ENCODE data around the gene MIER3. TPM values are rescaled to one million over a fixed set of nuclear protein-coding genes. Genes with fewer than 3 reads are reported as not detected.

The MIER3 gene
- total RNA-seq, 1 donor from 2014 or later = 41.3 TPM

DNA sequence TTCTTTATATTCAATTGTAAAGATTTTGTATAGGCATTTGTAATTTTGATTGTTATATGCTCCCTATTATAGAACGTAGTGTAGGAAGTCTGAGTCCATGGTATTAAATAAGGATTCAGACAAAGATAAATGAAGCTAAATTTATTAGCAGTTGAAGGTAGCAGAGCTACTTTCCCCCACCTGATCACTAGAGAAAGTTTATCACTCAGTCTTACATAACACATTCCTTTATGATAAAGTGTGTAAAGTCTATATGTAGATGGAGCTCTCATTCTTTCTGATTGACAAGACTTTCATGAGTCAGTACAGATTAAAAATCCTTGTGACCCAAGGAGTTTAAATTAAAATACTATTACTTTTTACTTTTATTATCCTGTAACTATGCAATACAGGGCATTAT lies 2.3 kb upstream of the MIER3 start:
- H3K4me1 Mint-ChIP-seq (ENCODE audit: low read depth, unreplicated experiment) = peaks cover 2% of the 10 kb centered on the region
- no peak overlapping the region for H3K4me3 Mint-ChIP-seq (ENCODE audit: unreplicated experiment)
- H3K36me3 Mint-ChIP-seq (ENCODE audit: unreplicated experiment) = no peaks in the 10 kb centered on the region
- H3K27me3 Mint-ChIP-seq (ENCODE audit: unreplicated experiment) = no peaks in the 10 kb centered on the region
- H3K27ac Mint-ChIP-seq (ENCODE audit: unreplicated experiment) = no peak overlapping the region
- TF ChIP-seq, protein P1, sequence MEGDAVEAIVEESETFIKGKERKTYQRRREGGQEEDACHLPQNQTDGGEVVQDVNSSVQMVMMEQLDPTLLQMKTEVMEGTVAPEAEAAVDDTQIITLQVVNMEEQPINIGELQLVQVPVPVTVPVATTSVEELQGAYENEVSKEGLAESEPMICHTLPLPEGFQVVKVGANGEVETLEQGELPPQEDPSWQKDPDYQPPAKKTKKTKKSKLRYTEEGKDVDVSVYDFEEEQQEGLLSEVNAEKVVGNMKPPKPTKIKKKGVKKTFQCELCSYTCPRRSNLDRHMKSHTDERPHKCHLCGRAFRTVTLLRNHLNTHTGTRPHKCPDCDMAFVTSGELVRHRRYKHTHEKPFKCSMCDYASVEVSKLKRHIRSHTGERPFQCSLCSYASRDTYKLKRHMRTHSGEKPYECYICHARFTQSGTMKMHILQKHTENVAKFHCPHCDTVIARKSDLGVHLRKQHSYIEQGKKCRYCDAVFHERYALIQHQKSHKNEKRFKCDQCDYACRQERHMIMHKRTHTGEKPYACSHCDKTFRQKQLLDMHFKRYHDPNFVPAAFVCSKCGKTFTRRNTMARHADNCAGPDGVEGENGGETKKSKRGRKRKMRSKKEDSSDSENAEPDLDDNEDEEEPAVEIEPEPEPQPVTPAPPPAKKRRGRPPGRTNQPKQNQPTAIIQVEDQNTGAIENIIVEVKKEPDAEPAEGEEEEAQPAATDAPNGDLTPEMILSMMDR (IDR thresholded peaks at IDR 0.05; ENCODE audit: partially characterized antibody, unreplicated experiment) = no peak
- H3K9me3 Mint-ChIP-seq (ENCODE audit: unreplicated experiment) = peaks cover 8% of the 10 kb centered on the region
- no peak for DNase-seq

DNA sequence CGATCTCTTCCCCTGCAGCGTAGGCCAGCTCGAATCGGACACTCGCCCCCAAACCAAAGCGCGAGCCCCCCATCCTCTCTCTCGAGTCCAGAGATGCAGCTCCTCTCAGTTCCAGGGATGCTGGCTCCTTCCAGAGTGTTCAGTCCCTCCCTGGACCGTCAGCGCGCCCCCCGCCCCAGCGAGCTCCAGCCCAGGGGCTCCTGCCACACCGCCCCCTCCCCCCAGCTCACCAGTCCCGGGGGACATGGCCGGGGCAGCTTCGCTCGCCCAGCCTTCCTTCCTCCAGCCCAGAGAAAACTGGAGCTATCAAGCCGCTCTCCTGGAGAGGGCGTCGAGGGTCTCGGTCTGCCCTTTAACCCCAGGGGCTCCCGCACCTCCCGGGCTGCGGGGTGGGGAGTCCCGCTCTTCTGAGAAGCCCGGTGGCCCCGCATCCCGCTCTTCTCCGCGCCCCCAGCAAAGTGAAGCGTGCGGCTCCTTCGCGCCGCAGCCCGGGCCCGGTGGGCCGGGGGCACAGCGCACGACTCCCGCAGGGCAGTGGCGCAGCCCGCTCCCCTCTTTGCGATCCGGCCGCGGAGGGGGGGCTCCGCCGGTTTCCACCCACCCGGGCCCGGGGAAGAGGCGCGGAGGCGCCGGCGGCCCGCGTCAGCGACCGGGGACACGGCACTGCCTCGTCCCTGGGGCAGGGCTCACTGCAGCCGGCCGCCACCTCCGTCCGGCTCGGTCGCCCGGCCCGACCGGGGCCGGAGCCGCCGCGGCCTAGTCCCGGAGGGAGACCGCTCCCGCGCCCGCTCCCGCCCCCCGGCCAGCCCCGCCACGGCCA lies 587 bp downstream of the MIER3 start:
- peak overlapping the region; percentile 72 for H3K27ac Mint-ChIP-seq (ENCODE audit: unreplicated experiment)
- H3K27me3 Mint-ChIP-seq (ENCODE audit: unreplicated experiment) = no peaks in the 10 kb centered on the region
- peaks cover 2% of the 10 kb centered on the region for H3K4me1 Mint-ChIP-seq (ENCODE audit: low read depth, unreplicated experiment)
- TF ChIP-seq, protein P1 (IDR thresholded peaks at IDR 0.05; ENCODE audit: partially characterized antibody, unreplicated experiment) = no peak
- H3K9me3 Mint-ChIP-seq (ENCODE audit: unreplicated experiment) = peaks cover 8% of the 10 kb centered on the region
- no peaks in the 10 kb centered on the region for H3K36me3 Mint-ChIP-seq (ENCODE audit: unreplicated experiment)
- peak overlapping the region; percentile 97 for H3K4me3 Mint-ChIP-seq (ENCODE audit: unreplicated experiment)
- peak; percentile 89 for DNase-seq

DNA sequence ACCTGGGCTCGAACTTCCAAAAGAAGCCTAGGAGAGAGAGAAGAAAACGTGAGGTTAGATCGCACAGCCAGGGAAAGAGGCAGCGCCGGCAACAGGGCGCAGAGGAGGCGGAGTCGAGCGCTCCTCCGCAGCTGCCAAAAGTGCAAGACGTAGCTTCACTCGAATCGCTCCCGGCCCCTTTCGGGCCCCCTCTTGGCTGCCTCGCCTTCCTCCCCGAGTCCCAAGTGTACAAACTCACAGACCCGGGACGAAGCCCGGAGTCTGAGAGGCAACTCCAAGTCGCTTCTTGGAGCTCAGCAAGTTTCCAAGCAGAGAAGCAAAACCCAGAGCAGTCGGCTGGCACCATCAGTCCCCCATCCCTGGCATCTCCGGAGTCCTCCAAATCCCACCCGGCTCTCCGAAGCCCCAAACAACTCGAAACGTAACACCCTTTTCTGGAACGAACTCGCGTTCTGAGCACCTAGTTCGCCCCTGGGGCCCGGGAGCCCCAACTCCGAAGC lies 1.2 kb downstream of the MIER3 start:
- Mint-ChIP-seq H3K27ac (ENCODE audit: unreplicated experiment) (peak overlapping the region; percentile 63), H3K9me3 (ENCODE audit: unreplicated experiment) (peaks cover 8% of the 10 kb centered on the region), H3K27me3 (ENCODE audit: unreplicated experiment) (no peaks in the 10 kb centered on the region), H3K4me1 (ENCODE audit: low read depth, unreplicated experiment) (peaks cover 2% of the 10 kb centered on the region), H3K36me3 (ENCODE audit: unreplicated experiment) (no peaks in the 10 kb centered on the region), H3K4me3 (ENCODE audit: unreplicated experiment) (peak overlapping the region; percentile 97)
- DNase-seq = peak; percentile 69
- TF ChIP-seq, protein P1 (IDR thresholded peaks at IDR 0.05; ENCODE audit: partially characterized antibody, unreplicated experiment) = no peak

DNA sequence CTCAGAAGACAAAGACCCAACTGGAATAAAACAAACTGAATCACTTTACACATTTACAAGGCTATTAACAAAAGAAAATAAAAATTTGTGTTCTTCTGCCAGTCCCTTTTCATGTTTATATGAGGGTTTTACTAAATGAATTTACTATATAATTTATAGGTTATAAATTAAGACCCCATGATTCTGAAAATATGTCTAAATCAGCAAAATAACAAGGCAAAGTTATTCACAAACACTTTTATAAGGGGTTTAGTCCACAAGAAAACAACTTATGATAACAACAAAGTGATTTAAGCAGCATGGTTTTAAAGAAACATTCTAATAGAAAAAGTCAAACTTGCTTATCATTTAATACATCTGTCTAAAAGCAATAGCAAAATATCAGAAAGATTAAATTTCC lies 4.9 kb downstream of the MIER3 start:
- peaks cover 5% of the 10 kb centered on the region for H3K4me1 Mint-ChIP-seq (ENCODE audit: low read depth, unreplicated experiment)
- H3K27me3 Mint-ChIP-seq (ENCODE audit: unreplicated experiment) = peaks cover 5% of the 10 kb centered on the region
- H3K9me3 Mint-ChIP-seq (ENCODE audit: unreplicated experiment) = peaks cover 6% of the 10 kb centered on the region
- no peaks in the 10 kb centered on the region for H3K36me3 Mint-ChIP-seq (ENCODE audit: unreplicated experiment)
- no peak overlapping the region for H3K27ac Mint-ChIP-seq (ENCODE audit: unreplicated experiment)
- H3K4me3 Mint-ChIP-seq (ENCODE audit: unreplicated experiment) = no peak overlapping the region
- TF ChIP-seq, protein P1 (IDR thresholded peaks at IDR 0.05; ENCODE audit: partially characterized antibody, unreplicated experiment) = no peak
- DNase-seq = no peak

DNA sequence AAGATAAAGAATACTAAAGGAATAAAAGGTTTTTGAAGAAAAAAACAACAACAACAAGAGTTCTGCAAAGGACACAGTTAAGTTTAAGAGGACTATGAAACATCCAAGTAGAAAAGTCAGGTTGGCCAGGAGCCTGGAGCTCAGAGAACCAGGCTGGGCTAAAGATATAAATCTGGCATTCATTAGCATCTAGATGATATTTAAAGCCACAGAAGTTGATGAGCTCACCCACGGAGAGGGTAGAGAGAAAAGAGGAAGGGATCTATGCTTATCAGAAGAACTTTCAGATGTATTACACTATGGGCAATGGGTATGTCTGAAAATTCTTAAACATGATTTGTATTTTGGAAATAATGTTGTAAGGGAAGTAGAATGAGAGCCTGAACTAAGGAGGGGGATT lies 9.9 kb downstream of the MIER3 start:
- Mint-ChIP-seq H3K36me3 (ENCODE audit: unreplicated experiment) (no peaks in the 10 kb centered on the region), H3K4me3 (ENCODE audit: unreplicated experiment) (no peak overlapping the region), H3K27me3 (ENCODE audit: unreplicated experiment) (peaks cover 5% of the 10 kb centered on the region), H3K9me3 (ENCODE audit: unreplicated experiment) (no peaks in the 10 kb centered on the region), H3K4me1 (ENCODE audit: low read depth, unreplicated experiment) (peaks cover 5% of the 10 kb centered on the region), H3K27ac (ENCODE audit: unreplicated experiment) (no peak overlapping the region)
- TF ChIP-seq, protein P1 (IDR thresholded peaks at IDR 0.05; ENCODE audit: partially characterized antibody, unreplicated experiment) = no peak
- DNase-seq = no peak
